ENCODE results near the gene LAMC3. TPM values are rescaled to one million over a fixed set of nuclear protein-coding genes. Genes with fewer than 3 reads are reported as not detected.

The LAMC3 gene
- total RNA-seq, 1 donor from 2014 or later, result 26.4 TPM

DNA sequence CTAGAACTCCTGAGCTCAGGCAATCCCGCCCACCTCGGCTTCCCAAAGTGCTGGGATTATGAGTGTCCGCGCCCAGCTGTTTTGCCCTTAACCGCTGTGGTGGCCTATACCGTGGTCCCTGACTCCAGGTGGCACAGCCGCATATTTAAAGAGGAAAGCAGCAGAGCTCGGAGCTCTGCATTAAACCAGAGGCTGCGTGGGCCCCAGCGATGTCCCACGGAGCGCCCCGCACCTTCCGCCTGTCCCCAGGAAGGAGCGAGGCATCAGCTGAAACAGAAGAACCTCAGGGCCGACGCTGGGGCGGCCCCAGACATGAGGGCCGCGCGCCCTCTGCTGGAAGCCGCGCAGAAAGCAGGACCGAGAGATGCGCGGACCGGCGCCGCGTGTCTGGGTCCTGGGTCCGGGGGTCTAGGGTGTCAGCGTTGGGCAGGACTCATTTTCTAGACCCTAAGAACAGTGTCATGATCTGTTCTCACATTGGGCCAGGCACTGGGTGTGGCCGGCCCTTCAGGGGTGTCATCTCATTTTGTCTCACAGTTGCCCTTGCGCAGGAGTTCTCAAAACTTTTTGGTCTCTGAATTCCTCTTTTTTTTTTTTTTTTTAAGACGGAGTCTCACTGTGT, 37.7 kb downstream of the LAMC3 start:
- Histone ChIP-seq H3K27me3 (ENCODE audit: low read depth) (no peaks in the 10 kb centered on the region), H3K9me3 (no peaks in the 10 kb centered on the region), H3K27ac (no peak overlapping the region), H3K4me1 (no peaks in the 10 kb centered on the region), H3K36me3 (no peaks in the 10 kb centered on the region), H3K4me3 (no peak overlapping the region)
- TF ChIP-seq CTCF (IDR thresholded peaks at IDR 0.05), result peak; percentile 94
- peak; percentile 86 to 88 for ATAC-seq
- intact Hi-C loops (cut with DNase I), result no loop called here
- DNase-seq, result peak; percentile 80

GRCh38 chr9:131048332-131048731, 39.4 kb downstream of the LAMC3 start:
- no peak overlapping the region for H3K27ac ChIP-seq
- H3K27me3 ChIP-seq (ENCODE audit: low read depth), result peaks cover 8% of the 10 kb centered on the region
- TF ChIP-seq CTCF (IDR thresholded peaks at IDR 0.05), result no peak
- no peaks in the 10 kb centered on the region for H3K9me3 ChIP-seq
- no peak for DNase-seq
- intact Hi-C loops (cut with DNase I), result no loop called here
- H3K36me3 ChIP-seq, result no peaks in the 10 kb centered on the region
- H3K4me1 ChIP-seq, result no peaks in the 10 kb centered on the region
- no peak for ATAC-seq
- no peak overlapping the region for H3K4me3 ChIP-seq

GRCh38 chr9:131048820-131049219, 39.8 kb downstream of the LAMC3 start:
- Histone ChIP-seq H3K4me1 (no peaks in the 10 kb centered on the region), H3K4me3 (no peak overlapping the region), H3K9me3 (no peaks in the 10 kb centered on the region), H3K27me3 (ENCODE audit: low read depth) (peaks cover 9% of the 10 kb centered on the region), H3K27ac (no peak overlapping the region), H3K36me3 (no peaks in the 10 kb centered on the region)
- no peak for TF ChIP-seq CTCF (IDR thresholded peaks at IDR 0.05)
- DNase-seq, result no peak
- ATAC-seq, result no peak
- intact Hi-C loops (cut with DNase I), result no loop called here

DNA sequence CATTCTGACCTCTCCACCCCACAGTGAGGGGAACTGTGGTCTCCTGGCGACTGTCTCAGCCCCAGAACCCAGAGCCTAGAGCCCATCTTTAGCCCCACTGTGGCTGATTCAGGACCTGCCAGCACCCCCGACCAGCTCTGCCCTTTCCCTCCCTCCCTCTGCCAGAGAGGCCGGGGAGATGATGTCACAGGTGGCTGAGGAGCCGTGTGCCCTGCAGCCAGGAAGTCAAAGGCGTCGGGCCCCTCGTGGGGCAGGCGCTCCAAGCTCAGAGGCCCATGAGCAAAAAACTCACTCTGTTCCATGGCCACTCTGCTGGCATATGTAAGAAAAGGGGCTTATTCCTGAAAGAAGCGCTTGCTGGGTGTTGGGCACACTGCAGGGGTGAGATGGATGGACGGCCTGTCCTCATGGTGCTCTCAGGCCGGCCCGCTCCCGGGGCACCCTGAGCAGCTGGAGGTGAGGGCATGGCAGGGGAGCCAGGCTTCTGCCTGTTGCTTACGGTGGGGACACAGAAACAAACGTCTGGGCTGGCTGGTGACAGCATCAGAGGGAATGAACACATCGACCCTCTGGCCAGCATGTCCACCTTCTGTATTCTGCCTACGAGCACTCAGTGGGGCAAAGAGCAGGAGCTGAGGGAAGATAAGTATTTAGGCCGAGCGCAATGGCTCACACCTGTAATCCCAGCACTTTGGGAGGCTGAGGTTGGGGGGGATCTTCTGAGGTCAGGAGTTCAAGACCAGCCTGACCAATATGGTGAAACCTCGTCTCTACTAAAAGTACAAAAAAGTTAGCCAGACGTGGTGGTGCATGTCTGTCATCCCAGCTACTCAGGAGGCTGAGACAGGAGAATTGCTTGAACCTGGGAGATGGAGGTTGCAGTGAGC, 41.1 kb downstream of the LAMC3 start:
- no peak for TF ChIP-seq CTCF (IDR thresholded peaks at IDR 0.05)
- DNase-seq, result no peak
- H3K4me3 ChIP-seq, result no peak overlapping the region
- intact Hi-C loops (cut with DNase I), result no loop called here
- peaks cover 9% of the 10 kb centered on the region for H3K27me3 ChIP-seq (ENCODE audit: low read depth)
- no peaks in the 10 kb centered on the region for H3K4me1 ChIP-seq
- H3K36me3 ChIP-seq, result no peaks in the 10 kb centered on the region
- no peak overlapping the region for H3K27ac ChIP-seq
- ATAC-seq, result no peak
- H3K9me3 ChIP-seq, result no peaks in the 10 kb centered on the region

DNA sequence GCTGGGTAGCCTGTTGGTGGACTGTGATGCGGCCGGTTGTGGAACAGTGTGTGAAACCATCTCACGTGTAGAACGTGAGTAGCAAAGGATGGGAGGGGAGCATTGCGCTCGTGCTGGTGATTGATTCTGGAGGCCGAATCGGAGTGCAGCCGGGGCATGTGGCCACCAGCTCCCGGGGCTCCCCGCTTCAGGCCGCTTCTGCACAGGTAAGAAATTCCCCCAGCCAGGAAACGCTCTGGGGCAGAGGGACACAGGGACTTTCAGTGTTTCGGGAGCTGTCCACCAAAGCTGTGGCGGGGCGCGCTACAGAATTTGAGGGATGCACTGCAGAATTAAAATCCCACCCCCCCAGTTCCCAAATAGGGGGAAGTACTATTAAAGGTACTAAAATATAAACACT, 41.9 kb downstream of the LAMC3 start:
- DNase-seq, result no peak
- no peaks in the 10 kb centered on the region for H3K9me3 ChIP-seq
- H3K27ac ChIP-seq, result no peak overlapping the region
- H3K4me1 ChIP-seq, result no peaks in the 10 kb centered on the region
- intact Hi-C loops (cut with DNase I), result no loop called here
- no peak for ATAC-seq
- TF ChIP-seq CTCF (IDR thresholded peaks at IDR 0.05), result no peak
- no peaks in the 10 kb centered on the region for H3K36me3 ChIP-seq
- no peak overlapping the region for H3K4me3 ChIP-seq
- H3K27me3 ChIP-seq (ENCODE audit: low read depth), result peaks cover 9% of the 10 kb centered on the region
